D721Med (cell line): Measurements from ENCODE around the gene WNK1.

Experiments used
- DNase-seq: peaks from one replicate; pipeline ENCODE4 v3.0.0; 2011; ENCODE audit warnings: low spot score; ENCODE audit not compliant: insufficient read length
- FAIRE-seq: peaks from 2 replicates; lab custom pipeline; 2011; peaks lifted over from hg19 to GRCh38; lab: Jason Lieb, UNC
- TF ChIP-seq, protein P1 (sequence below): IDR thresholded peaks from 2 replicates; pipeline ENCODE4 v1.5.1; 2012; ENCODE audit warnings: mild to moderate bottlenecking, control low read depth; ENCODE audit not compliant: insufficient read depth; ENCODE audit errors: missing control alignments

The WNK1 gene

DNA sequence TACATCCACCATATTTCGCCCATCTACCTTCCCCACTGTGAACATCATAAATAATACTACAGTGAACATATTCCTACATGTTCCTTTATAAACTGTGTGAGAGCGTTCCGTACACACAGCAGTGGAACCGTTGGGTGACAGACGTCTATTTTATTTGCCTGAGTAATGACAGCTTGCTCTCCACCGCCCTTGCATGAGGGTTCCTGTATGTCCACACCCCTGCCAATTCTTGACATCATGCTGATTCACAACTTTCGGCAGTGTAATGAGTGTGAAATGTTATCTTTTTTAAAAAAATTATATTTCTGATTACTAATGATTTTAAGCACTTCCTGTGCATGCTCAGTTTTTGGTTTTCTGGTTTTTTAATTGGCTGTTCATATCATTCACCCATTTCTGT, 201.4 kb downstream of the WNK1 start:
- DNase-seq (no peak), FAIRE-seq (no peak)
- TF ChIP-seq, protein P1, sequence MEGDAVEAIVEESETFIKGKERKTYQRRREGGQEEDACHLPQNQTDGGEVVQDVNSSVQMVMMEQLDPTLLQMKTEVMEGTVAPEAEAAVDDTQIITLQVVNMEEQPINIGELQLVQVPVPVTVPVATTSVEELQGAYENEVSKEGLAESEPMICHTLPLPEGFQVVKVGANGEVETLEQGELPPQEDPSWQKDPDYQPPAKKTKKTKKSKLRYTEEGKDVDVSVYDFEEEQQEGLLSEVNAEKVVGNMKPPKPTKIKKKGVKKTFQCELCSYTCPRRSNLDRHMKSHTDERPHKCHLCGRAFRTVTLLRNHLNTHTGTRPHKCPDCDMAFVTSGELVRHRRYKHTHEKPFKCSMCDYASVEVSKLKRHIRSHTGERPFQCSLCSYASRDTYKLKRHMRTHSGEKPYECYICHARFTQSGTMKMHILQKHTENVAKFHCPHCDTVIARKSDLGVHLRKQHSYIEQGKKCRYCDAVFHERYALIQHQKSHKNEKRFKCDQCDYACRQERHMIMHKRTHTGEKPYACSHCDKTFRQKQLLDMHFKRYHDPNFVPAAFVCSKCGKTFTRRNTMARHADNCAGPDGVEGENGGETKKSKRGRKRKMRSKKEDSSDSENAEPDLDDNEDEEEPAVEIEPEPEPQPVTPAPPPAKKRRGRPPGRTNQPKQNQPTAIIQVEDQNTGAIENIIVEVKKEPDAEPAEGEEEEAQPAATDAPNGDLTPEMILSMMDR, result no peak

DNA sequence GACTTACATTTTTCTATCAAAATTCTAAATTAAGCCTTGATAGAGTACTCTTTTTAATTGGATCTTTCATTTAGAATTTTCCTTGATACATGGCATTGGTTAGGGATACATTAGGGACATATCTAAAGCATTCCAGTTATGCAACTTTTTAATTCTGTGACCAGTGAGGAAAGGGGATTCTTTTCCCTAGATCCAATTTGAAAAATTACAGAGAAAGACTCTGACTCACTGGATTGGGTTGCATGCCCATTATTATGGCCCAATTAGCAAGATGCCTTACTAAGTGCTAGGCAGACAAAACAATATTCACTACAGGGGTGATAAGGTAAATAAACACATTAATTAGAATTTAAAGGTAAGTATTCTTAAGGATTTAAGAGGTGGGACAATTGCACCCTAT, 202.4 kb downstream of the WNK1 start:
- FAIRE-seq, result no peak

DNA sequence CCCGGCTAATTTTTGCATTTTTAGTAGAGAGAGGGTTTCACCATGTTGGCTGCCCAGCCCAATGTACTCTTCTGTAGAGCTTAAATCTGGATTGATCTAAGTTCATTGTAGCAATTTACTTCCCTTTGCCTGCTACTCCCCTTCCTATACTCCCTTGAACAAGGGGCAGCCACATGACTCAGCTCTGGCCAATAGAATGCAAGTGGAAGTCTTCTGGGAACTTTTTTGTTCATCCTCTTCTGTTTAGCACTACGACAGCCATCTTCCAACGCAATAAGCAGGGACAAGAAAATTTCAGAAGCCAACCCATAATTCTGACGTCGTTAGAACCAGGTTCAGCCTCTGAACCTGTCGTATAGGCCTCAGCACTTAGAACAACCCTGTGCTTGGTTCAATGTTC, 203.6 kb downstream of the WNK1 start:
- TF ChIP-seq, protein P1, result no peak
- no peak for FAIRE-seq
- DNase-seq, result no peak

More for the DNA sequence above, 202.4 kb downstream of the WNK1 start:
- TF ChIP-seq, protein P1, result no peak
- DNase-seq, result no peak

- FAIRE-seq, result no peak
- TF ChIP-seq, protein P1, result no peak
- DNase-seq, result no peak
Observed at GRCh38 chr12:958588-959123, 206.3 kb downstream of the WNK1 start.
